CD14-positive monocyte (primary cell): ENCODE results near the gene ANKRD52. TPM values are rescaled to one million over a fixed set of nuclear protein-coding genes. Genes with fewer than 3 reads are reported as not detected.

ENCODE experiments used
- DNase-seq, 3 donors: peaks; one replicate each; pipeline ENCODE4 v3.0.0-alpha.2; 2011 to 2022
- H2AFZ ChIP-seq: 2 replicates; pipeline ENCODE4 v1.6.0; 2012; ENCODE audit warnings: mild to moderate bottlenecking, low read depth, low read length, inconsistent platforms; ENCODE audit not compliant: insufficient read depth, poor library complexity, severe bottlenecking
- H3K27ac ChIP-seq, 2 donors: 1 replicate in 1 of 2; 2 replicates in 1 of 2; pipeline ENCODE4 v1.5.1; 2012 to 2013; ENCODE audit warnings: low read length in 2 of 2, control low read depth in 1 of 2, inconsistent platforms in 1 of 2, low read depth in 1 of 2, mild to moderate bottlenecking in 1 of 2
- H3K27me3 ChIP-seq, 2 donors: one replicate each; pipeline versions ENCODE4 v1.6.0 to v1.6.1; 2011 to 2013; ENCODE audit warnings: low read length in 2 of 2; ENCODE audit not compliant: control insufficient read depth in 2 of 2, insufficient read depth in 2 of 2
- H3K36me3 ChIP-seq, 2 donors: replicated peaks in 1 of 2; 1 replicate in 1 of 2; 2 replicates in 1 of 2; pipeline versions ENCODE4 v1.5.1 to v1.6.1; 2012 to 2013; ENCODE audit warnings: low read length in 2 of 2, control low read depth in 1 of 2, inconsistent platforms in 1 of 2, mild to moderate bottlenecking in 1 of 2; ENCODE audit not compliant: insufficient read depth in 2 of 2, control insufficient read depth in 1 of 2
- H3K4me1 ChIP-seq, 2 donors: 1 replicate in 1 of 2; 2 replicates in 1 of 2; pipeline versions ENCODE4 v1.5.1 to v1.6.1; 2012 to 2013; ENCODE audit warnings: low read length in 2 of 2, control low read depth in 1 of 2, inconsistent platforms in 1 of 2, mild to moderate bottlenecking in 1 of 2, moderate library complexity in 1 of 2; ENCODE audit not compliant: insufficient read depth in 2 of 2, control insufficient read depth in 1 of 2
- H3K4me2 ChIP-seq: replicated peaks from 2 replicates; pipeline ENCODE3; 2012; ENCODE audit warnings: low read length, moderate library complexity, mild to moderate bottlenecking; ENCODE audit not compliant: poor library complexity, severe bottlenecking; ENCODE audit errors: extremely low read depth
- H3K4me3 ChIP-seq, 3 experiments: fragments of 200-600 bp in 1 of 3; sonication (generic) in 1 of 3; replicated peaks in 1 of 3; 1 replicate in 2 of 3; 2 replicates in 1 of 3; pipeline ENCODE4 v1.5.1; 2011 to 2013; ENCODE audit warnings: low read length in 3 of 3, mild to moderate bottlenecking in 3 of 3, control low read depth in 2 of 3, low read depth in 2 of 3, inconsistent platforms in 1 of 3, moderate library complexity in 1 of 3
- H3K79me2 ChIP-seq: 2 replicates; pipeline ENCODE4 v1.6.0; 2012; ENCODE audit warnings: mild to moderate bottlenecking, control low read depth, inconsistent platforms, low read length, moderate library complexity; ENCODE audit not compliant: insufficient read depth
- H3K9ac ChIP-seq: 2 replicates; pipeline ENCODE4 v1.6.0; 2017; ENCODE audit warnings: low read length, mild to moderate bottlenecking; ENCODE audit not compliant: insufficient read depth, poor library complexity, severe bottlenecking
- H3K9me3 ChIP-seq, 2 donors: replicated peaks in 1 of 2; 1 replicate in 1 of 2; 2 replicates in 1 of 2; pipeline versions ENCODE4 v1.5.1 to v1.6.1; 2012 to 2013; ENCODE audit warnings: low read length in 2 of 2, control low read depth in 1 of 2; ENCODE audit not compliant: control insufficient read depth in 1 of 2, insufficient read depth in 1 of 2
- H4K20me1 ChIP-seq: 2 replicates; pipeline ENCODE4 v1.6.0; 2012; ENCODE audit warnings: mild to moderate bottlenecking, low read length, control low read depth, moderate library complexity; ENCODE audit not compliant: insufficient read depth
- H3K27ac Mint-ChIP-seq, 7 donors: one replicate each; pipeline ENCODE4 v1.8.0; 2020; ENCODE audit warnings: mild to moderate bottlenecking in 7 of 7, mixed read lengths in 7 of 7, moderate library complexity in 6 of 7, inconsistent platforms in 2 of 7
- H3K27me3 Mint-ChIP-seq, 3 donors: one replicate each; pipeline ENCODE4 v1.8.0; 2021 to 2022; ENCODE audit warnings: low read depth in 3 of 3, mild to moderate bottlenecking in 3 of 3, mixed read lengths in 3 of 3, moderate library complexity in 3 of 3, inconsistent platforms in 1 of 3
- H3K36me3 Mint-ChIP-seq, 2 donors: one replicate each; pipeline ENCODE4 v1.8.0; 2020; ENCODE audit warnings: mixed read lengths in 2 of 2, inconsistent platforms in 1 of 2, mild to moderate bottlenecking in 1 of 2
- H3K4me1 Mint-ChIP-seq: one replicate; pipeline ENCODE4 v1.8.0; 2020; ENCODE audit warnings: mild to moderate bottlenecking, mixed read lengths
- H3K4me3 Mint-ChIP-seq, 2 donors: one replicate each; pipeline ENCODE4 v1.8.0; 2020; ENCODE audit warnings: mild to moderate bottlenecking in 2 of 2, mixed read lengths in 2 of 2, moderate library complexity in 1 of 2
- H3K9me3 Mint-ChIP-seq, 7 donors: one replicate each; pipeline ENCODE4 v1.8.0; 2020 to 2022; ENCODE audit warnings: mixed read lengths in 7 of 7, mild to moderate bottlenecking in 6 of 7, moderate library complexity in 6 of 7, inconsistent platforms in 2 of 7
- CTCF ChIP-seq: fragments of 200-600 bp; IDR thresholded peaks from one replicate; pipeline ENCODE4 v1.8.0; 2022; ENCODE audit warnings: antibody characterized with exemption, mild to moderate bottlenecking
- WGBS: methylation state at CpG from one replicate; pipeline ENCODE4 v1.1.5; 2013; ENCODE audit warnings: missing lambda C conversion rate; ENCODE audit not compliant: insufficient coverage; 5-methylcytosine and 5-hydroxymethylcytosine counted together
- intact Hi-C, 2 donors: fragments of 100-400 bp; cut with micrococcal nuclease; formaldehyde crosslinking; loops; one replicate each; pipeline versions ENCODE4 v1.15.0 to v1.15.1; 2023
- polyA plus RNA-seq, 3 donors: library from polyadenylated mRNA; depleted of rRNA in 1 of 3; unstranded in 2 of 3; stranded (reverse) in 1 of 3; fragments of 300-500 nt in 2 of 3; fragments of >200 nt in 1 of 3; fragmentation: Illumina TruSeq in 2 of 3; gene quantifications; 1 replicate in 2 of 3; 2 replicates in 1 of 3; pipeline ENCODE4 v1.2.3, GENCODE V29; 2012 to 2021

Gene ANKRD52
- polyA plus RNA-seq, 3 donors = 1.5 to 12.4 (median 2.4) TPM

GRCh38 chr12:56261503-56262232 is 3.5 kb upstream of the ANKRD52 start:
- Histone ChIP-seq H3K27me3 (no peaks in the 10 kb centered on the region), H3K4me1 (peaks cover 26 to 28% of the 10 kb centered on the region in 2 donors), H4K20me1 (peaks cover 11% of the 10 kb centered on the region), H2AFZ (peak overlapping the region; percentile 29), H3K9me3 (no peaks in the 10 kb centered on the region), H3K36me3 (peaks cover 0 to 3% of the 10 kb centered on the region in 2 donors), H3K9ac (no peak overlapping the region), H3K4me2 (no peak overlapping the region), H3K79me2 (peaks cover 12% of the 10 kb centered on the region), H3K27ac (no peak overlapping the region), H3K4me3 (no peak overlapping the region)
- no peaks in the 10 kb centered on the region for H3K36me3 Mint-ChIP-seq
- no peak for TF ChIP-seq CTCF
- DNase-seq = no peak
- peaks cover 0 to 3% (median 0%) of the 10 kb centered on the region in 3 donors for H3K27me3 Mint-ChIP-seq
- H3K4me3 Mint-ChIP-seq = no peak overlapping the region
- peaks cover 27% of the 10 kb centered on the region for H3K4me1 Mint-ChIP-seq
- intact Hi-C loops = no loop called here
- H3K27ac Mint-ChIP-seq = no peak overlapping the region
- H3K9me3 Mint-ChIP-seq = no peaks in the 10 kb centered on the region
- WGBS = 92% methylated on average over 3 of the region's 5 CpGs

DNA sequence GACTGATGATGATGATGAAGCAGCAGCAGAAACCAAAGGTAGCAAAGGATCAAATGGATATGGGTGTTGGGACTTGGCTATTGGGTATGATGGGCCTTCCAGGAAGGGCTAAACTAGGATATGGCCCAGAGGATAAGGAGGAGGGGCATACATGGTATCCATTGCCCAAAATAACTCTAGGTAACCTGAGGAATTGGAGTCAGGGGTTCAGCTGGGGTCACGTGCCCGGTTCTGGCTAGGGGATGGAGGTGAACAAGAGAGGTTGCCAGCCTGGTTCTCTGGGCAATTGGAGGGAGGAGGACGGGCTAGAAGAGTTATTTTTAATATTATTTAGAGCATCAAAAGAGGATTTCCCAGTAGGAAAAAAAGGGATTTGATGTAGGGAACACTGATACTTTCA is 2.7 kb upstream of the ANKRD52 start:
- Mint-ChIP-seq H3K4me1 (peaks cover 22% of the 10 kb centered on the region), H3K4me3 (no peak overlapping the region), H3K9me3 (no peaks in the 10 kb centered on the region), H3K36me3 (peaks cover 3 to 5% of the 10 kb centered on the region in 2 donors), H3K27ac (no peak overlapping the region), H3K27me3 (peaks cover 0 to 3% (median 0%) of the 10 kb centered on the region in 3 donors)
- no peak for DNase-seq
- peak overlapping the region; percentile 29 for H2AFZ ChIP-seq
- no peak overlapping the region for H3K27ac ChIP-seq
- H3K9ac ChIP-seq = no peak overlapping the region
- H3K9me3 ChIP-seq = no peaks in the 10 kb centered on the region
- no peak overlapping the region for H3K4me3 ChIP-seq
- H3K4me1 ChIP-seq = peaks cover 19 to 21% of the 10 kb centered on the region in 2 donors
- no peaks in the 10 kb centered on the region for H3K27me3 ChIP-seq
- intact Hi-C loops = no loop called here
- H3K4me2 ChIP-seq = no peak overlapping the region
- H3K36me3 ChIP-seq = peaks cover 3 to 10% of the 10 kb centered on the region in 2 donors
- peaks cover 18% of the 10 kb centered on the region for H3K79me2 ChIP-seq
- H4K20me1 ChIP-seq = peaks cover 14% of the 10 kb centered on the region
- no peak for TF ChIP-seq CTCF
- WGBS = no CpG with 5 or more reads among the region's 3 CpGs
